MCF 10A (cell line): ENCODE measurements around the gene PLCB1. TPM values are rescaled to one million over a fixed set of nuclear protein-coding genes. Genes with fewer than 3 reads are reported as not detected.

Source experiments
- BruUV-seq: library from RNA; stranded (reverse); fragments of 400-500 nt; replicated peaks from 2 replicates; lab custom pipeline; 2021; lab: Mats Ljungman, UMichigan
- CTCF ChIA-PET: fragments of 300-600 bp; sonication (Branson Sonifier 250); formaldehyde crosslinking; extraction: SDS; loops from one replicate; lab custom pipeline; 2021; ENCODE audit warnings: antibody characterized with exemption, inconsistent platforms; lab: Yijun Ruan, JAX
- POLR2A ChIA-PET: fragments of 300-600, 350-650 bp; sonication (Branson Sonifier 250); formaldehyde crosslinking; extraction: SDS; loops from one replicate; lab custom pipeline; 2020; ENCODE audit warnings: antibody characterized with exemption, inconsistent platforms; lab: Yijun Ruan, JAX
- DNase-seq: peaks from one replicate; pipeline ENCODE4 v3.0.0-alpha.2; 2018; ENCODE audit not compliant: unreplicated experiment
- H3K27ac Mint-ChIP-seq: one replicate; pipeline ENCODE4 v1.8.0; 2022; ENCODE audit warnings: mild to moderate bottlenecking, low read depth, mixed read lengths; ENCODE audit not compliant: unreplicated experiment
- H3K27me3 Mint-ChIP-seq: one replicate; pipeline ENCODE4 v1.8.0; 2022; ENCODE audit warnings: mixed read lengths; ENCODE audit not compliant: insufficient read depth, unreplicated experiment
- H3K36me3 Mint-ChIP-seq: one replicate; pipeline ENCODE4 v1.8.0; 2022; ENCODE audit warnings: mild to moderate bottlenecking, moderate library complexity, mixed read lengths; ENCODE audit not compliant: insufficient read depth, unreplicated experiment
- H3K4me1 Mint-ChIP-seq: one replicate; pipeline ENCODE4 v1.8.0; 2022; ENCODE audit warnings: mixed read lengths; ENCODE audit not compliant: insufficient read depth, unreplicated experiment
- H3K4me3 Mint-ChIP-seq: one replicate; pipeline ENCODE4 v1.8.0; 2022; ENCODE audit warnings: mild to moderate bottlenecking, moderate library complexity, mixed read lengths; ENCODE audit not compliant: unreplicated experiment
- H3K9me3 Mint-ChIP-seq: one replicate; pipeline ENCODE4 v1.8.0; 2022; ENCODE audit warnings: mixed read lengths; ENCODE audit not compliant: unreplicated experiment
- intact Hi-C: fragments of 100-400 bp; cut with micrococcal nuclease; formaldehyde crosslinking; loops from 2 replicates; pipeline ENCODE4 v1.14.1; 2022
- total RNA-seq: library from RNA; stranded (reverse); gene quantifications from 2 replicates; pipeline ENCODE4 v1.2.3, GENCODE V29; 2022
- TF ChIP-seq, protein P1 (sequence below): fragments of 200-600 bp; IDR thresholded peaks from one replicate; pipeline ENCODE4 v1.8.0; 2022; ENCODE audit warnings: antibody characterized with exemption, mild to moderate bottlenecking; ENCODE audit not compliant: unreplicated experiment

Gene PLCB1
- total RNA-seq, 1 experiment from 2014 or later, result 5.9 TPM

GRCh38 chr20:8867038-8867740 lies 735.1 kb downstream of the PLCB1 start:
- Mint-ChIP-seq H3K4me1 (no peaks in the 10 kb centered on the region), H3K9me3 (no peaks in the 10 kb centered on the region)
- POLR2A ChIA-PET, result interaction anchor here (0.7 kb wide), 1 partner anchor 481 kb away, joined by 3 read pairs; no protein-coding TSS in a partner anchor

DNA sequence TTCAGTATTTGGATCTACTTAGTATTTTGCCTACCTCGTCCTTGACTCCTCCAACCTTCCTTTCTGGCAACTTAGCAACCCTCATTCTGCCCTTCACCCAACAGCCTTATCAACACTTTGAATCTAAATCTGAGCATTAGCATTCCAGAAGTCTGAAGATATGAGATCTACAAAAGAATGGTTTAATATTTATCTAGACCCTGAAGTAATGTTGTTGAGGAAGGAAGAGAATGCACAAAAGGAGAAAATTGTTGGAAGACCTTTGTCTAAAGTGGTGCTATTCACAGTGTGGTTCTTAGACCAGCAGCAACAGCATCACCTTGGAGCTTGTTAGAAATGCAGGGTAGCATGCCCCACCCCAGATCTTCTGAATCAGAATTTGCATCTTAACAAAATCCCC lies 738.6 kb downstream of the PLCB1 start:
- POLR2A ChIA-PET, result interaction anchor here (0.8 kb wide), 1 partner anchor 103 kb away, joined by 5 read pairs; no protein-coding TSS in a partner anchor
- BruUV-seq, result no TSS peak
- H3K9me3 Mint-ChIP-seq, result no peaks in the 10 kb centered on the region
- TF ChIP-seq, protein P1, sequence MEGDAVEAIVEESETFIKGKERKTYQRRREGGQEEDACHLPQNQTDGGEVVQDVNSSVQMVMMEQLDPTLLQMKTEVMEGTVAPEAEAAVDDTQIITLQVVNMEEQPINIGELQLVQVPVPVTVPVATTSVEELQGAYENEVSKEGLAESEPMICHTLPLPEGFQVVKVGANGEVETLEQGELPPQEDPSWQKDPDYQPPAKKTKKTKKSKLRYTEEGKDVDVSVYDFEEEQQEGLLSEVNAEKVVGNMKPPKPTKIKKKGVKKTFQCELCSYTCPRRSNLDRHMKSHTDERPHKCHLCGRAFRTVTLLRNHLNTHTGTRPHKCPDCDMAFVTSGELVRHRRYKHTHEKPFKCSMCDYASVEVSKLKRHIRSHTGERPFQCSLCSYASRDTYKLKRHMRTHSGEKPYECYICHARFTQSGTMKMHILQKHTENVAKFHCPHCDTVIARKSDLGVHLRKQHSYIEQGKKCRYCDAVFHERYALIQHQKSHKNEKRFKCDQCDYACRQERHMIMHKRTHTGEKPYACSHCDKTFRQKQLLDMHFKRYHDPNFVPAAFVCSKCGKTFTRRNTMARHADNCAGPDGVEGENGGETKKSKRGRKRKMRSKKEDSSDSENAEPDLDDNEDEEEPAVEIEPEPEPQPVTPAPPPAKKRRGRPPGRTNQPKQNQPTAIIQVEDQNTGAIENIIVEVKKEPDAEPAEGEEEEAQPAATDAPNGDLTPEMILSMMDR, result no peak
- intact Hi-C loops, result no loop called here
- no peak overlapping the region for H3K27ac Mint-ChIP-seq
- H3K4me3 Mint-ChIP-seq, result no peak overlapping the region
- no peak for DNase-seq
- no peaks in the 10 kb centered on the region for H3K4me1 Mint-ChIP-seq
- CTCF ChIA-PET, result no interaction called here
- H3K36me3 Mint-ChIP-seq, result no peaks in the 10 kb centered on the region
- H3K27me3 Mint-ChIP-seq, result no peaks in the 10 kb centered on the region

More at GRCh38 chr20:8867038-8867740, 735.1 kb downstream of the PLCB1 start:
- BruUV-seq, result no TSS peak
- Mint-ChIP-seq H3K4me3 (no peak overlapping the region), H3K36me3 (no peaks in the 10 kb centered on the region), H3K27ac (no peak overlapping the region), H3K27me3 (no peaks in the 10 kb centered on the region)
- CTCF ChIA-PET, result interaction anchor here (0.8 to 4.4 kb wide), 2 partner anchors 13 to 185 kb away, joined by 3 to 33 read pairs; no protein-coding TSS in a partner anchor
- TF ChIP-seq, protein P1, result no peak
- intact Hi-C loops, result no loop called here
- no peak for DNase-seq

DNA sequence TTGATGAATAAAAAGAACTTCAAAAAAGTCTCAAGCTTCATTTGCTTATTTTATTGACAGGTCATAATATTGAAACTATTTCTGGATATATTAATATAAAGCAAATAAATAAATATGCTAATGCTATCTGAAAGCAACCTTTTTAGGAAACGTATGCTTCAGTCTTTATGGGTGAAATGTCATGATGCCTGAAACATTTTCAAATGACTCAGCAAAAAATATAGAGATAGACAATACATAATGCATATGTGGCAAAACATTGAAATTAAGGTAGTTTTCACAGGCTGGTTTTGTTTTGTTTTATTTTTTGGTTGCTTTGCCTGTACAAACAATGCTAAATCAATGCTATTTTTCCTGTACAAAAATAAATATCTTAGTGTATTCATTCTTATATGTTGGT lies 742.4 kb downstream of the PLCB1 start:
- no TSS peak for BruUV-seq
- Mint-ChIP-seq H3K9me3 (no peaks in the 10 kb centered on the region), H3K27ac (no peak overlapping the region), H3K4me1 (no peaks in the 10 kb centered on the region), H3K4me3 (no peak overlapping the region), H3K36me3 (no peaks in the 10 kb centered on the region), H3K27me3 (no peaks in the 10 kb centered on the region)
- TF ChIP-seq, protein P1, result no peak
- POLR2A ChIA-PET, result no interaction called here
- CTCF ChIA-PET, result no interaction called here
- intact Hi-C loops, result no loop called here
- no peak for DNase-seq

DNA sequence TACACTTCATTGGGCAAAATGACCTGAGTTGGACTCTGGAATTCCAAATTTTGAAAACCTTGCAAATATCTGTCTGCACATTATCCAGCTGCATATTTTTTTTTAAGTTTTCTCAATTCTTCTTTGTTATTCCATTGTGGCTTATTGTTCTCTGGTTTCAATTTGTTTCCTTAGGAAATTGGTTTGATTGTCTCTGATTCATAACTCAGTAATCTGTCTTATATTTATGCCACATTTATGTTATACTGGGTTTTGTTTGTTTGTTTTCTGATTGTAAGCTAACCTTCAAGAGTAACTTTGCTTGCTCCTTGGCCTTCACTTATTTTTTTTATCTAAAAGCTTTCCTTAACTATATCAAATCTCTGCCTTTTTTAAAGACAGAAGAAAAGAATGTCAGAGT lies 743.5 kb downstream of the PLCB1 start:
- TF ChIP-seq, protein P1, result no peak
- H3K27me3 Mint-ChIP-seq, result no peaks in the 10 kb centered on the region
- no peaks in the 10 kb centered on the region for H3K4me1 Mint-ChIP-seq
- H3K9me3 Mint-ChIP-seq, result no peaks in the 10 kb centered on the region
- no peak for DNase-seq
- CTCF ChIA-PET, result interaction anchor here (1.4 kb wide), 1 partner anchor 484 kb away, joined by 3 read pairs; no protein-coding TSS in a partner anchor
- H3K27ac Mint-ChIP-seq, result no peak overlapping the region
- BruUV-seq, result no TSS peak
- POLR2A ChIA-PET, result no interaction called here
- H3K36me3 Mint-ChIP-seq, result no peaks in the 10 kb centered on the region
- intact Hi-C loops, result no loop called here
- H3K4me3 Mint-ChIP-seq, result no peak overlapping the region
